ENCODE measurements around the gene RNASE8.

- TF ChIP-seq CTCF (IDR thresholded peaks at IDR 0.05) = peak; percentile 75
- TF ChIP-seq ZFX (IDR thresholded peaks at IDR 0.05; ENCODE audit: borderline replicate concordance) = no peak
These were observed 32.7 kb downstream of the RNASE8 start for GRCh38 chr14:21090194-21090939.
